Activated CD8-positive, alpha-beta memory T cell treated with anti-CD3 and anti-CD28 coated beads, Interleukin-2, amount 50 U/mL, for 4 hours (primary cell): Measurements from ENCODE around the gene PSD.
A peak's percentile ranks its signal among the peaks of the same experiment; 100 is the strongest.

Source experiments
- DNase-seq: peaks from one replicate; pipeline ENCODE4 v3.0.0-alpha.2; 2020

Gene PSD

DNA sequence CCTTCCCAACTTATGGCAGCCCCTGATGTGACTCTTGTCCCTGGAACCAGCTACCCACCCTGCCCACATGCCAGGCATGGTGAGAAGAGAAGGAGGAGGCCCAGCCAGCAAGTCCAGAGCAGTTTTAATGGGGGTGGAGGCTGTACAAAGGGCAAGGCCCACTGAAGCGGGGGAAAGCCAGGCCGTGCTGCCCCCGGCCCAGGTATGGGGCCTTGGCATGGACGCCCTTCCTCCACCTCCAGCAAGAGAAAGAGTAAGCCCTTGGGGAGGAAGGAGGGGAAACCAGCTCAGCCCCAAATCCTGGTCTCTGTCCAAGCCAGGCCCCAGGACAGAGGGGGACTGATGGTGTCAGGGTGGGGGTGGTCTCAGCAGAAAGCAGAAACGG, 16.1 kb downstream of the PSD start:
- DNase-seq, result no peak

DNA sequence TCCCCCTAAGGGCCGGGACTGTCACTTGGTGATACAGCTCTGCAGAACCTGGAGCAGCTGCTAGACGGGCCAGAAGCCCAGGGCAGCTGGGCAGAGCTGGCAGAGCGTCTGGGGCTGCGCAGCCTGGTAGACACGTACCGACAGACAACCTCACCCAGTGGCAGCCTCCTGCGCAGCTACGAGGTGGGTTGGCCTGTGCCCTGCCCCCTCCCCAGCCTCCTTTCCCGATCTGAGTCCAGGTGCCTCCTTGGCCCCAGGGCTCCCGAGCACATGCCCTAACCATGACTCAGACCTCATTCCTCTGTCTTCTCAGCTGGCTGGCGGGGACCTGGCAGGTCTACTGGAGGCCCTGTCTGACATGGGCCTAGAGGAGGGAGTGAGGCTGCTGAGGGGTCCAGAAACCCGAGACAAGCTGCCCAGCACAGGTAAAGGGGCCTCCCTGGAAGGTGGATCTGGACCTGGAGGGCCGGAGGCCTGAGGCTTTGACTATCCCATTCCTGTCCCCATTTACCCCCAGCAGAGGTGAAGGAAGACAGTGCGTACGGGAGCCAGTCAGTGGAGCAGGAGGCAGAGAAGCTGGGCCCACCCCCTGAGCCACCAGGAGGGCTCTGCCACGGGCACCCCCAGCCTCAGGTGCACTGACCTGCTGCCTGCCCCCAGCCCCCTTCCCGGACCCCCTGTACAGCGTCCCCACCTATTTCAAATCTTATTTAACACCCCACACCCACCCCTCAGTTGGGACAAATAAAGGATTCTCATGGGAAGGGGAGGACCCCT, 16.7 kb downstream of the PSD start:
- DNase-seq, result no peak

DNA sequence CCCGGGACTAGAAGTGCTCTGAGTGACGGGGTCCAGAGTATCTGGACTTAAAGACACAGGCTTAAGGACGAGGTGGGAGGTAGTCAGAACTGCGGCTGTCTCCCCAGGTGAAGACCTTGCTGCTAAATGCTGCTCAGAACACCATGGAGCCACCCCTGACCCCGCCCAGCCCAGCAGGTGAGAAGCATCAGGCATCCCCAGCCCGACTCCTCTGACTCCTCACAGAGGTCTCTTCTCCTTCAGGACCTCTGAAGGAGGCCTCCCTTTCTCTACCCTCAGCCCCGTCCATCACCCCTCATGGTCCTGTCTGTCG, 17.3 kb downstream of the PSD start:
- no peak for DNase-seq

DNA sequence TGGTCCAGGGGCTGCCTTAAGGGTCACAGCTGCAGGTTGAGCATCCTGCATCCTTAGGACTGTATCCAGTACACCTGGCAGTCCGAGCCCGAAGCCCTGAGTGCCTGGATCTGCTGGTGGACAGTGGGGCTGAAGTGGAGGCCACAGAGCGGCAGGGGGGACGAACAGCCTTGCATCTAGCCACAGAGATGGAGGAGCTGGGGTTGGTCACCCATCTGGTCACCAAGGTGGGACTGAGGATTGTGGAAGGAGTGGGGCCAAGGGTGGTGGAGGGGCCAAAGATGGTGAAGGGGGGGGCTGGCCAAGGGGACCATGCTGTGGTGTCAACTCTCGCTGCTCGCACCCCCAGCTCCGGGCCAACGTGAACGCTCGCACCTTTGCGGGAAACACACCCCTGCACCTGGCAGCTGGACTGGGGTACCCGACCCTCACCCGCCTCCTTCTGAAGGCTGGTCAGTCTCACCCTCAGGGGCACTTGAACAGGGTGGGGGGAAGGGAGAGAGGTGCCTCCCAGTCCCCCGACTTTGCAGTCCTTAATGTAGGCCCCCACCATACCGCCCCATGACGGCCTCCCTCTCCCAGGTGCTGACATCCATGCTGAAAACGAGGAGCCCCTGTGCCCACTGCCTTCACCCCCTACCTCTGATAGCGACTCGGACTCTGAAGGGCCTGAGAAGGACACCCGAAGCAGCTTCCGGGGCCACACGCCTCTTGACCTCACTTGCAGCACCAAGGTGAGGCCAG, 17.8 kb downstream of the PSD start:
- no peak for DNase-seq

GRCh38 chr10:102400076-102400475, 18.5 kb downstream of the PSD start:
- no peak for DNase-seq

DNA sequence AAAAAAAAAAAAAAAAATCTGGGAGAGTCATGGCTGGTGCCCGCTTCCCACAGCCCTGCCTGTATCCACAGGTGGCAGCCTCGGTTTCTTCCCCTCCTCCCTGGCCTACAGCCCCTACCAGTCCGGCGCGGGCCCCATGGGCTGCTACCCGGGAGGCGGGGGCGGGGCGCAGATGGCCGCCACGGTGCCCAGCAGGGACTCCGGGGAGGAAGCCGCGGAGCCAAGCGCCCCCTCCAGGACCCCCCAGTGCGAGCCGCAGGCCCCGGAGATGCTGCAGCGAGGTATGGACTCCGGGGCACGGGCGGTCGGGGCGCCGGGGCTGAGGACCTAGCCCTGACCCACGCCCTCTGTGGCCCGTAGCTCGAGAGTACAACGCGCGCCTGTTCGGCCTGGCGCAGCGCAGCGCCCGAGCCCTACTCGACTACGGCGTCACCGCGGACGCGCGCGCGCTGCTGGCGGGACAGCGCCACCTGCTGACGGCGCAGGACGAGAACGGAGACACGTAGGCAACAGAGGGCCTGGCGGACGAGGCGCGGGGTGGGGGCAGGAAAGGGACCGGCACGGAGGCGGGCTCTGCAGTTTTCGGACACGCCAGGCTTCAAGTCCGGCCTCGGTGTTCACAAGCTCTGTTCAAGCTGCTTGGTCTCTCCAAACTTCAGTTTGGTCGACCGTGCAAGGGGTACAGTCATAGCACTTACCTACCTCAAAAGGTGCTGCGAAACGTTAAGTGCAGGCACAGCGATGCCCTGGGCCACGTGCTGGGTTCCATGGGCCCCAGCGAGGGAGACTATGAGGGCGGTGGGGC, 19.2 kb downstream of the PSD start:
- peak; percentile 88 for DNase-seq

DNA sequence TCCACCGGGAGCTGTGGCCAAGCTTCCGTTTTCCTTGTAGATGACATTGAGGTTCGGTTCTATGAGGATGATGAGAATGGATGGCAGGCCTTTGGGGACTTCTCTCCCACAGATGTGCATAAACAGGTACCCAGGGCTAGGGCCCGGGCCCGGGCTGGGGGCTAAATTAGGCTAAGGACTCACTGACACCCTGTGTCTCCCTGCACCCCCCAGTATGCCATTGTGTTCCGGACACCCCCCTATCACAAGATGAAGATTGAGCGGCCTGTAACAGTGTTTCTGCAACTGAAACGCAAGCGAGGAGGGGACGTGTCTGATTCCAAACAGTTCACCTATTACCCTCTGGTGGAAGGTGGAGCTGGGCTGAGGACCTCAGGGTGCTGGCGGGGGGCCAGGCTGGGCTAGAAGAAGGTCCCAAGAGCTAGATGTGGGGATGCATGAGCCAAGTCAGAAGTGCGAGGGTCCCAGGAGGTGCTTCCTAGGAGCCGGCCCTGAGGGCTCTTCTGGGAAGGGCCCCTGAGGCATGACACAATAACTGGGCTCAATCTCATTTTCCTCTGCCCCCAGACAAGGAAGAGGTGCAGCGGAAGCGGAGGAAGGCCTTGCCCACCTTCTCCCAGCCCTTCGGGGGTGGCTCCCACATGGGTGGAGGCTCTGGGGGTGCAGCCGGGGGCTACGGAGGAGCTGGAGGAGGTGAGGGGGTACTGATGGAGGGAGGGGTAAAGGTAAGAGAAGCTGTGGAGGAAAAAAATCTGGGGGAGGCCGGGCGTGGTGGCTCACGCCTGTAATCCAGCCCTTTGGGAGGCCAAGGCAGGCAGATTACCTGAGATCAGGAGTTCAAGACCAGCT, 20.2 kb downstream of the PSD start:
- DNase-seq, result no peak

- DNase-seq, result no peak
Measured at GRCh38 chr10:102397222-102398171, 21.1 kb downstream of the PSD start.

DNA sequence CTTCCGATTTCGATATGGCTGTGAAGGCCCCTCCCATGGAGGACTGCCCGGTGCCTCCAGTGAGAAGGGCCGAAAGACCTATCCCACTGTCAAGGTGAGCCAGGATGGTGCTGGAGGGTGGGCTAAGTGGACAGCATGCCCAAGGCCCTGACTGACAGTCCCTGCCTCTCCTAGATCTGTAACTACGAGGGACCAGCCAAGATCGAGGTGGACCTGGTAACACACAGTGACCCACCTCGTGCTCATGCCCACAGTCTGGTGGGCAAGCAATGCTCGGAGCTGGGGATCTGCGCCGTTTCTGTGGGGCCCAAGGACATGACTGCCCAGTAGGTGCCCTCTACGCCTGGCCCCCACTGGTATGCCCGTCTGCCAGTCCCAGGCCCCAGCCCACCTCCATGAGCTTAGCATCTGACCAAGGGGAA, 21.8 kb downstream of the PSD start:
- no peak for DNase-seq

DNA sequence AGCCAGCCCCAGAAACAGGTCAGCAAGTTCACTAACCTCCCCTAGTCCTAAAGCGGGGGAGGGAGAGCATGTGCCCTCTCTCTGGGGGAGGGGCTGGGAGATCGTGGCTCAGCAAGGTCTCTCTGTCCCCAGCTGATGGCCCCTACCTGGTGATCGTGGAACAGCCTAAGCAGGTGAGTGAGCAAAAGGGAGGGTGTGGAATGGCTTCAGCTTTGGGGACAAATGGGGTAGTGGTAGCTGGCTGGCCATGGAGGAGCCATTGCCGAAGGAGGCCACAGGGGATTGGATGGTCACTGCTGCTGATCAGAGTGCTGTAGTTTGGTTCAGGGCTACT, 22.3 kb downstream of the PSD start:
- no peak for DNase-seq

DNA sequence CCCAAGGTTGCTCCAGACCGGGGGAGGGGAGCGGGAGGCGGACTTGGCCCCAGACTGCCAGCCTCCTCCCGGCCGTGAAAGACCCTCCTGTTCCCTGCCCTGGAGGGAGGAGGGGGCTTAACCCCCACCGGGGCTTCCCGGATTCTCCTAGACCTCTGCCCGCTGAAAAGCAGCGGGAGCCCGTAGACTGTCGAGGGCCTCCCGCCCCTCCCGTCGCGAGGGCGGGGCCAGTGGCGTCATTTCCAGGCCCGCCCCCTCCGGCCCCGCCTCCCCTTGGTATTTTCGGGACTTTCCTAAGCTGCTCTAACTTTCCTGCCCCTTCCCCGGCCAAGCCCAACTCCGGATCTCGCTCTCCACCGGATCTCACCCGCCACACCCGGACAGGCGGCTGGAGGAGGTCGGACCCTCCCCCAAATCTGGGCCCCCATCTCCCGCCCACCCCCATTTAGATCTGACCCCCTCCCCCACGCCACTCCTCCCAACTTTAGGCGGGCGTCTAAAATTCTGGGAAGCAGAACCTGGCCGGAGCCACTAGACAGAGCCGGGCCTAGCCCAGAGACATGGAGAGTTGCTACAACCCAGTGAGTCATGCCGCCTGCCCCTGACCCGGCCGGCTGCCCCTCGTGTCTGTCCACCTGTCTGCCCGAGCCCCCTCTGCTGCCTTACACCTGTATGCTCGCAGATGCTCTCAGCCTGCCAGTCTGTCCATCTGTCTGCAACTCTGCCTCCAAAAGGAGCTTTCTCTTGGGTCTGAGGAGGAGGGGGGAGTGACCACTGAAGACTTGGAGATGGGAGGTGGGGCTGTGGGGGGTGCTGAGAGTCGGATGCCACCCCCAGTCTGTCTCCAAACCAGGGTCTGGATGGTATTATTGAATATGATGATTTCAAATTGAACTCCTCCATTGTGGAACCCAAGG, 22.9 kb downstream of the PSD start, which contains the start of gene NFKB2:
NFKB2 (plus strand) TSS at position 306 of the 917 bp plus-strand sequence; CDS start at position 561, 255 bp downstream.
- peak; percentile 93 for DNase-seq

- no peak for DNase-seq
Measured at GRCh38 chr10:102394801-102395399, 23.7 kb downstream of the PSD start.

DNA sequence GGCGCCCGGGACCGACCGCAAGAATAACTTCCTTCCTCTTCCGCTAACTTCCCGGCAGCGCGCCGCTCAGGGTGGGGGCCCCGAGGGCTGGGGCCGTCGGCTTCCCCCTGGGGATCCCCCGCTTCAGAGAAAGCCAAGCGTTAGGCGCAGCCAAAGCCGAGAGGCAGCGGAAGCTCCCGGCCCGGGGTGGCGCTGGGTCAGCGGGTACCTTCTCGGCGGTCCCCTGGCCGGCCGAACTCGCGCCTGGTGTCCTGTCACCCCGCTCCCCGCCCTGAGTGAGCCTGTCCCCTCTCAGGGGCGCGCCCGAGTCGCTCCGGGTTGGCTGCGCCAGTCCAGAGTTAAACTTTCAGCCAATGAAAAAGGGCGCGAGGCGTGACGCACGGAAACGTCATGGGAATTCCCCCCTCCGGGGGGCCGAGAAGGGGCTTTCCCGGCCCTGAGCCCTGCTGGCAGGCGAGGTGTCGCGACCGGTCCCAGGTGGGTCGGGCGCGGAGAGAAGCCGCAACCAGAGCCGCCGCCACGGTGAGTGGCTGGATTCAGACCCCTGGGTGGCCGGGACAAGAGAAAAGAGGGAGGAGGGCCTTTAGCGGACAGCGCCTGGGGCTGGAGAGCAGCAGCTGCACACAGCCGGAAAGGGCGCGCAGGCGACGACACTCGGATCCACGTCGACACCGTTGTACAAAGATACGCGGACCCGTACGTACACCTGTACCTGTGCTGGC, 24.3 kb downstream of the PSD start:
- peak; percentile 99 for DNase-seq

GRCh38 chr10:102393411-102394078, 25.0 kb downstream of the PSD start:
- no peak for DNase-seq

DNA sequence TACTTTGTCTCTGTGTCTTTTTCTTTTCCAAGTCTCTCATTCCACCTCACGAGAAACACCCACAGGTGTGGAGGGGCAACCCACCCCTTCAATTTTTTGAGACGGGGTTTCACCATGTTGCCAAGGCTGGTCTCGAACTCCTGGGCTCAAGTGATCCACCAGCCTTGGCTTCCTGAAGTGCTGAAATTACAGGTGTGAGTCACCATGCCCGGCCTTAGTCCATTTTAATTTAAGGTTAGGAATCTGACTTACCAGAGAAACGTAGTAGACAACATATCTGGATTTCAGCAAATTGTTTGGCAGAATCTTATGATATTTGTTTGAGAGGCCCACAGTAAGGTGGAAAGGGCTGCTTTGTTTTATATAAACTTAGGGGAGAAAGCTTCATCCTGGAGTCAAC, 26.3 kb downstream of the PSD start:
- DNase-seq, result no peak

DNA sequence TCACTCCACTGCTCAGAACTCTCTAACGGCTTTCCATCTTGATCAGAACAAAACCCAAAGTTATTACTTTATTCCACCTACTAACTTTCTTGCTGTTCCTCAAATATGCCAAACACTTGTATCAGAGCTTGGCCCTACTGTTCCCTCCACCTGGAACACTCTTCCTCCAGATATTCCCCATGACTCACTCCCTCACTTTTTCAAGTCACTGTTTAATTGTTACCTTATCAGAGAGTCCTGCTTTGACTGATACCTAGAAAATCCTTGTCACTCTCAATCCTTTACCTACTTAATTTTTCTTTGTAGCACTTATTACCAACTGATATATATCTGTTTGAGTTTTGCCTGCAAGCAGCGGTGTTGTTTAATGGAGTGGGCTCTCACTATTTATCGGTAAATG, 28.7 kb downstream of the PSD start:
- DNase-seq, result no peak

- no peak for DNase-seq
Measured at GRCh38 chr10:102384606-102385429, 33.8 kb downstream of the PSD start.

DNA sequence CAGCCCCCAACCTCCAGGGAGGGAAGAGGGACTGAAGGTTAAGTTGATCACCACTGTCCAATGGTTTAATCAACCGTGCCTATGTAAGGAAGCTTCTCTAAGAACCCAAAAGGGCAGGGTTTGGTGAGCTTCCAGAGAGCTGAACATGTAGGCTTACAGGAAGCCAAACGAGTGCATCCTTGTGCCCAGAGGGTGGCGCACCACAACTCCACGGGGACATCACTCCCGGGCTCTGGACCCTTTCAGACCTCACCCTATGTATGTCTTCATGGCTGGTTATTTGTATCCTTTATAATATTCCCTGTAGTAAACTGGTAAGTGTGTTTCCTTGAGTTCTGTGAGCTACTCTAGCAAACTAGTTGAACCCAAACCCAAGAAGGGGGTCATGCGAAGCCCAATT, 34.5 kb downstream of the PSD start:
- DNase-seq, result no peak
